IMR-90 (cell line): ENCODE measurements around the gene HOXA5. TPM values are rescaled to one million over a fixed set of nuclear protein-coding genes. Genes with fewer than 3 reads are reported as not detected.

Experiments used
- ATAC-seq: fragments of 200-7000 bp; cut with Tn5 transposase; 2 replicates; pipeline ENCODE4 v1.9.1; 2020; ENCODE audit warnings: low read depth, mild to moderate bottlenecking, moderate library complexity
- BruUV-seq: library from RNA; stranded (reverse); fragments of 400-500 nt; replicated peaks from 2 replicates; lab custom pipeline; 2021; lab: Mats Ljungman, UMichigan
- CTCF ChIA-PET: fragments of 300-600 bp; formaldehyde crosslinking; extraction: SDS; loops from one replicate; lab custom pipeline; 2021; ENCODE audit warnings: antibody characterized with exemption; lab: Yijun Ruan, JAX
- POLR2A ChIA-PET: fragments of 300-600 bp; sonication (Branson Sonifier 250); formaldehyde crosslinking; loops from one replicate; lab custom pipeline; 2022; ENCODE audit warnings: antibody characterized with exemption; ENCODE audit not compliant: unreplicated experiment; lab: Charles Lee
- DNase-seq: peaks from one replicate; pipeline ENCODE4 v3.0.0; 2013
- H2AFZ ChIP-seq: replicated peaks from 2 replicates; pipeline ENCODE3; 2013; ENCODE audit warnings: low read length, mild to moderate bottlenecking; ENCODE audit not compliant: poor library complexity
- H2AK5ac ChIP-seq: 2 replicates; pipeline ENCODE4 v1.6.1; 2013; ENCODE audit warnings: low read depth, low read length, inconsistent platforms
- H2AK9ac ChIP-seq: replicated peaks from 2 replicates; pipeline ENCODE3; 2013; ENCODE audit warnings: mild to moderate bottlenecking, low read depth, low read length, moderate library complexity; ENCODE audit not compliant: poor library complexity
- H2BK120ac ChIP-seq: 2 replicates; pipeline ENCODE4 v1.6.1; 2013; ENCODE audit warnings: low read depth, low read length, inconsistent platforms
- H2BK15ac ChIP-seq: 3 replicates; pipeline ENCODE4 v1.6.1; 2013; ENCODE audit warnings: low read depth, low read length, inconsistent platforms
- H2BK20ac ChIP-seq: 2 replicates; pipeline ENCODE4 v1.6.1; 2013; ENCODE audit warnings: low read depth, mild to moderate bottlenecking, inconsistent platforms, low read length, moderate library complexity
- H2BK5ac ChIP-seq: 2 replicates; pipeline ENCODE4 v1.6.1; 2013; ENCODE audit warnings: mild to moderate bottlenecking, low read depth, low read length, inconsistent platforms; ENCODE audit not compliant: poor library complexity, severe bottlenecking
- H3K14ac ChIP-seq: replicated peaks from 2 replicates; pipeline ENCODE4 v1.6.1; 2013; ENCODE audit warnings: low read depth, low read length, inconsistent platforms
- H3K18ac ChIP-seq: 2 replicates; pipeline ENCODE4 v1.6.1; 2013; ENCODE audit warnings: low read depth, low read length, control low read depth
- H3K23ac ChIP-seq: 2 replicates; pipeline ENCODE4 v1.6.1; 2013; ENCODE audit warnings: low read depth, low read length, inconsistent platforms
- H3K27ac ChIP-seq: 2 replicates; pipeline ENCODE4 v1.5.1; 2013; ENCODE audit warnings: mild to moderate bottlenecking, control low read depth, low read length; ENCODE audit not compliant: insufficient read depth
- H3K27me3 ChIP-seq: 2 replicates; pipeline ENCODE4 v1.6.1; 2013; ENCODE audit warnings: low read length; ENCODE audit not compliant: control insufficient read depth, insufficient read depth
- H3K36me3 ChIP-seq: 2 replicates; pipeline ENCODE4 v1.6.1; 2013; ENCODE audit warnings: low read length, mixed read lengths; ENCODE audit not compliant: control insufficient read depth, insufficient read depth
- H3K4ac ChIP-seq: 2 replicates; pipeline ENCODE4 v1.6.1; 2013; ENCODE audit warnings: low read depth, low read length, inconsistent platforms
- H3K4me1 ChIP-seq: 2 replicates; pipeline ENCODE4 v1.6.1; 2013; ENCODE audit warnings: low read length, mixed read lengths; ENCODE audit not compliant: control insufficient read depth, insufficient read depth
- H3K4me2 ChIP-seq: 2 replicates; pipeline ENCODE4 v1.6.1; 2013; ENCODE audit warnings: low read depth, mild to moderate bottlenecking, control low read depth, low read length, moderate library complexity
- H3K4me3 ChIP-seq: 2 replicates; pipeline ENCODE4 v1.5.1; 2013; ENCODE audit warnings: low read depth, mild to moderate bottlenecking, control low read depth, low read length, moderate library complexity; ENCODE audit not compliant: insufficient read depth
- H3K56ac ChIP-seq: 2 replicates; pipeline ENCODE4 v1.6.1; 2013; ENCODE audit warnings: low read length, inconsistent platforms; ENCODE audit not compliant: insufficient read depth; ENCODE audit errors: extremely low read depth
- H3K79me1 ChIP-seq, 2 experiments: 2 replicates each; pipeline ENCODE4 v1.6.1; 2013; ENCODE audit warnings: low read length in 2 of 2, inconsistent platforms in 1 of 2, low read depth in 1 of 2
- H3K9ac ChIP-seq: 2 replicates; pipeline ENCODE4 v1.6.1; 2013; ENCODE audit warnings: low read depth, low read length, control low read depth
- H3K9me1 ChIP-seq: 2 replicates; pipeline ENCODE4 v1.6.1; 2013; ENCODE audit warnings: low read length, inconsistent platforms; ENCODE audit not compliant: insufficient read depth
- H3K9me3 ChIP-seq: 2 replicates; pipeline ENCODE4 v1.6.1; 2013; ENCODE audit warnings: low read length; ENCODE audit not compliant: control insufficient read depth, insufficient read depth
- H4K20me1 ChIP-seq: 2 replicates; pipeline ENCODE4 v1.6.1; 2013; ENCODE audit warnings: low read length, inconsistent platforms; ENCODE audit not compliant: insufficient read depth
- H4K5ac ChIP-seq: 2 replicates; pipeline ENCODE4 v1.6.1; 2013; ENCODE audit warnings: mild to moderate bottlenecking, low read depth, low read length, control low read depth
- H4K8ac ChIP-seq, 2 experiments: 2 replicates each; pipeline ENCODE4 v1.6.1; 2013; ENCODE audit warnings: low read depth in 2 of 2, low read length in 2 of 2, control low read depth in 1 of 2, inconsistent platforms in 1 of 2
- H4K91ac ChIP-seq: 2 replicates; pipeline ENCODE4 v1.6.1; 2013; ENCODE audit warnings: low read depth, low read length, inconsistent platforms; ENCODE audit not compliant: insufficient read depth
- CHD1 ChIP-seq: IDR thresholded peaks from 2 replicates; pipeline ENCODE4 v1.6.1; 2012; ENCODE audit warnings: low read depth, low read length, improper control_type of control experiment
- CTCF ChIP-seq: conservative IDR thresholded peaks from 2 replicates; pipeline ENCODE4 v1.5.1; 2012; ENCODE audit warnings: mild to moderate bottlenecking, low read depth, low read length, improper control_type of control experiment
- ELK1 ChIP-seq: fragments of 150-350 bp; IDR thresholded peaks from 2 replicates; pipeline ENCODE4 v1.6.1; 2016; ENCODE audit warnings: low read depth, mild to moderate bottlenecking, low read length, moderate library complexity, borderline replicate concordance
- MXI1 ChIP-seq: IDR thresholded peaks from 2 replicates; pipeline ENCODE4 v1.6.1; 2012; ENCODE audit warnings: low read depth, mild to moderate bottlenecking, low read length, moderate library complexity, borderline replicate concordance
- POLR2A ChIP-seq: IDR thresholded peaks from 2 replicates; pipeline ENCODE4 v1.6.1; 2012; ENCODE audit warnings: mild to moderate bottlenecking, low read depth, low read length
- RAD21 ChIP-seq: IDR thresholded peaks from 2 replicates; pipeline ENCODE4 v1.6.1; 2012; ENCODE audit warnings: low read length, improper control_type of control experiment
- SMC3 ChIP-seq: fragments of 150-350 bp; IDR thresholded peaks from 2 replicates; pipeline ENCODE4 v1.6.1; 2016; ENCODE audit warnings: low read depth, mild to moderate bottlenecking, antibody characterized with exemption, low read length, moderate library complexity
- USF2 ChIP-seq: fragments of 150-350 bp; IDR thresholded peaks from 2 replicates; pipeline ENCODE4 v1.6.1; 2017; ENCODE audit warnings: mild to moderate bottlenecking, antibody characterized with exemption, low read length, low read depth
- WGBS, 2 experiments: methylation state at CpG; one replicate each; pipeline versions ENCODE4 v1.1.5 to v1.1.7; 2013; ENCODE audit warnings: missing lambda C conversion rate in 2 of 2; ENCODE audit not compliant: insufficient read length in 1 of 2; ENCODE audit errors: extremely low coverage in 2 of 2; 5-methylcytosine and 5-hydroxymethylcytosine counted together
- dilution Hi-C: fragments of 300-500 bp; cut with HindIII; formaldehyde crosslinking; loops from one replicate; pipeline ENCODE4 v1.14.3; 2018; ENCODE audit warnings: low sequenced_read_pairs; ENCODE audit not compliant: unreplicated experiment
- in situ Hi-C: fragments of 300-500 bp; cut with MboI; formaldehyde crosslinking; loops from 3 replicates; pipeline ENCODE4 v1.14.3; 2019; ENCODE audit warnings: low sequenced_read_pairs, inconsistent platforms, mixed read lengths
- intact Hi-C: fragments of 100-400 bp; cut with micrococcal nuclease; formaldehyde crosslinking; loops from 2 replicates; pipeline ENCODE4 v1.10.0; 2022
- polyA plus RNA-seq, 3 experiments: library from polyadenylated mRNA; depleted of rRNA; stranded (reverse); fragments of >200 nt; gene quantifications; 2 replicates each; pipeline ENCODE4 v1.2.3, GENCODE V29; 2012; ENCODE audit warnings: low replicate concordance in 1 of 3
- total RNA-seq: library from RNA; depleted of rRNA; stranded (reverse); fragments of >200 nt; gene quantifications from 2 replicates; pipeline ENCODE4 v1.2.3, GENCODE V29; 2012

The HOXA5 gene
- total and polyA plus RNA-seq, 2 of the 4 experiments (the other 2 are of a cell fraction) = 19.9 to 29.4 TPM

GRCh38 chr7:27166531-27167505, 23.3 kb upstream of the HOXA5 start:
- no peak overlapping the region for H4K8ac ChIP-seq
- no peak overlapping the region for H3K4me2 ChIP-seq
- no peak overlapping the region for H3K9ac ChIP-seq
- intact Hi-C loops = loop anchor here (10.0 kb wide), 1 partner anchor 1912 kb away; no protein-coding TSS in a partner anchor
- H3K23ac ChIP-seq = no peak overlapping the region
- H3K14ac ChIP-seq = no peak overlapping the region
- ChIA-PET CTCF (interaction anchor here (1.0 to 1.6 kb wide), 2 partner anchors 16 to 29 kb away, joined by 3 read pairs; no protein-coding TSS in a partner anchor), POLR2A (no interaction called here)
- no peak overlapping the region for H3K56ac ChIP-seq
- no peak overlapping the region for H3K4ac ChIP-seq
- H4K20me1 ChIP-seq = peaks cover 9% of the 10 kb centered on the region; the same call in 1 of the 2 replicates
- no peaks in the 10 kb centered on the region for H3K9me1 ChIP-seq
- TF ChIP-seq SMC3 (no peak), USF2 (no peak), CHD1 (no peak), ELK1 (no peak), RAD21 (no peak), CTCF (no peak), MXI1 (no peak), POLR2A (no peak)
- no TSS peak for BruUV-seq
- H3K9me3 ChIP-seq = peaks cover 22% of the 10 kb centered on the region
- dilution Hi-C loops = no loop called here
- H3K27ac ChIP-seq = no peak overlapping the region
- no peak overlapping the region for H2BK120ac ChIP-seq
- WGBS, 2 experiments = 67% methylated on average over 6 of the region's 50 CpGs; no CpG with 5 or more reads in 1 of the 2 experiments
- peaks cover 84% of the 10 kb centered on the region for H3K27me3 ChIP-seq
- H2AFZ ChIP-seq = no peak overlapping the region
- no peak overlapping the region for H2AK9ac ChIP-seq
- H3K18ac ChIP-seq = no peak overlapping the region
- no peak for DNase-seq
- no peaks in the 10 kb centered on the region for H3K79me1 ChIP-seq
- H2BK20ac ChIP-seq = no peak overlapping the region
- H3K4me1 ChIP-seq = no peaks in the 10 kb centered on the region
- H4K91ac ChIP-seq = no peak overlapping the region
- no peak overlapping the region for H2BK15ac ChIP-seq
- no peak overlapping the region for H4K5ac ChIP-seq
- no peaks in the 10 kb centered on the region for H3K36me3 ChIP-seq
- no peak overlapping the region for H2AK5ac ChIP-seq
- in situ Hi-C loops = no loop called here
- H3K4me3 ChIP-seq = no peak overlapping the region
- H2BK5ac ChIP-seq = no peak overlapping the region
- no peak for ATAC-seq
